Ovary (tissue), 3 donors: ENCODE data around the gene C1QC.

ENCODE experiments used
- POLR2A ChIP-seq: fragments of 450-650 bp; IDR thresholded peaks from one replicate; pipeline ENCODE4 v1.6.1; 2017; ENCODE audit warnings: antibody characterized with exemption, mild to moderate bottlenecking, moderate library complexity
- TF ChIP-seq, protein P1 (sequence below), 3 donors: fragments of 450-650 bp in 2 of 3; fragments of 200-600 bp in 1 of 3; IDR thresholded peaks; one replicate each; pipeline versions ENCODE4 v1.5.1 to v1.8.0; 2016 to 2022; ENCODE audit warnings: antibody characterized with exemption in 3 of 3, mild to moderate bottlenecking in 1 of 3
- donor health status: DM: no; HTN: no; CAD: no.

DNA sequence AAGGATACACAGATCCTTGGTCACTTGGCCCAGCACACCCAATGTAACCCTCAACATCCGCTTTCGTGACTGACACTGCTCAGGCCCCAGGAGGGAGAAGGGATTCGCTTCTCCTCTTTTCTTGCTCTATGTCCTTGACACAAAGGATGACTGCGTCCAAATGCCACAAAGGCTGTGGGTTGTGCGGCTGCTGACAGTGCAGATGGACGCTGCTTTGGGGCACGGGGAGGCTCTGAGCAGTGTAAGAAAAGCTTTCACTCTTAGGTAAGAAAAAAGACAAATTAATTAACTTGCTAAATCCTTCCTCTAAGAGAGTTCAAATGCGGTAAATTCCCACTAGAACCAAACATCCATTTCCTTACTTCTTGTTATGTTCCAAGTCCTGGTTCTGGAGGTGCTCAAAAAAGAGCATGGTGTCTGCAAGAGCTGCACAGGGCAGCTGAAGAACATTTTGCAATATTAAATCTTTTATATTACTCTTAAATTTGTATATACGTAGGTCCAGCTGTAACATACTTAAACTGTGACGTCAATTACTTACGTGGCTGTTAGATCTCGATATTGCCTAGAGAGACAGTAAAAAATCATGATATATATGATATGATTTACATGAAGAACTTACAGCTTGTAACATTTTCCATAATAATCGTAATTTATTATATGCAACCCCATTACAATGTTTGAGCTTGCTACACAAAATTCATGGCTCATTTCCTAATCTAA lies 47.8 kb downstream of the C1QC start:
- TF ChIP-seq, protein P1, sequence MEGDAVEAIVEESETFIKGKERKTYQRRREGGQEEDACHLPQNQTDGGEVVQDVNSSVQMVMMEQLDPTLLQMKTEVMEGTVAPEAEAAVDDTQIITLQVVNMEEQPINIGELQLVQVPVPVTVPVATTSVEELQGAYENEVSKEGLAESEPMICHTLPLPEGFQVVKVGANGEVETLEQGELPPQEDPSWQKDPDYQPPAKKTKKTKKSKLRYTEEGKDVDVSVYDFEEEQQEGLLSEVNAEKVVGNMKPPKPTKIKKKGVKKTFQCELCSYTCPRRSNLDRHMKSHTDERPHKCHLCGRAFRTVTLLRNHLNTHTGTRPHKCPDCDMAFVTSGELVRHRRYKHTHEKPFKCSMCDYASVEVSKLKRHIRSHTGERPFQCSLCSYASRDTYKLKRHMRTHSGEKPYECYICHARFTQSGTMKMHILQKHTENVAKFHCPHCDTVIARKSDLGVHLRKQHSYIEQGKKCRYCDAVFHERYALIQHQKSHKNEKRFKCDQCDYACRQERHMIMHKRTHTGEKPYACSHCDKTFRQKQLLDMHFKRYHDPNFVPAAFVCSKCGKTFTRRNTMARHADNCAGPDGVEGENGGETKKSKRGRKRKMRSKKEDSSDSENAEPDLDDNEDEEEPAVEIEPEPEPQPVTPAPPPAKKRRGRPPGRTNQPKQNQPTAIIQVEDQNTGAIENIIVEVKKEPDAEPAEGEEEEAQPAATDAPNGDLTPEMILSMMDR (IDR thresholded peaks at IDR 0.05): no peak
- no peak for TF ChIP-seq POLR2A
